CD4-positive, alpha-beta T cell (primary cell): ENCODE data around the gene ADGRG6. TPM values are rescaled to one million over a fixed set of nuclear protein-coding genes. Genes with fewer than 3 reads are reported as not detected.

Experiments used
- ATAC-seq: fragments of 200-7000 bp; cut with Tn5 transposase; one replicate; pipeline ENCODE4 v1.10.0; 2022; ENCODE audit warnings: mild to moderate bottlenecking; ENCODE audit not compliant: poor library complexity
- CTCF ChIA-PET: fragments of 350-600 bp; sonication (Branson Sonifier 250); formaldehyde crosslinking; loops from one replicate; lab custom pipeline; 2021; ENCODE audit warnings: antibody characterized with exemption, inconsistent platforms; lab: Charles Lee
- POLR2A ChIA-PET: fragments of 350-600 bp; sonication (Branson Sonifier 250); formaldehyde crosslinking; loops from one replicate; lab custom pipeline; 2021; ENCODE audit warnings: antibody characterized with exemption, inconsistent platforms; lab: Charles Lee
- DNase-seq, 14 experiments: peaks; one replicate each; pipeline ENCODE4 v3.0.0-alpha.2; 2013 to 2020; ENCODE audit warnings: mixed read lengths in 2 of 14
- H3K27ac ChIP-seq, 2 donors: one replicate each; pipeline versions ENCODE4 v1.5.1 to v1.7.0; 2013; ENCODE audit warnings: low read length in 2 of 2, low read depth in 1 of 2, mild to moderate bottlenecking in 1 of 2
- H3K27me3 ChIP-seq, 2 experiments: 1 replicate in 1 of 2; 2 replicates in 1 of 2; pipeline versions ENCODE4 v1.6.1 to v1.7.0; 2013; ENCODE audit warnings: low read length in 2 of 2, control low read depth in 1 of 2, mild to moderate bottlenecking in 1 of 2, moderate library complexity in 1 of 2; ENCODE audit not compliant: insufficient read depth in 2 of 2, control insufficient read depth in 1 of 2
- H3K36me3 ChIP-seq: one replicate; pipeline ENCODE4 v1.6.1; 2013; ENCODE audit warnings: low read length, control low read depth; ENCODE audit not compliant: insufficient read depth
- H3K4me1 ChIP-seq: one replicate; pipeline ENCODE4 v1.6.1; 2013; ENCODE audit warnings: low read length, control low read depth; ENCODE audit not compliant: insufficient read depth
- H3K4me3 ChIP-seq: one replicate; pipeline ENCODE4 v1.5.1; 2013; ENCODE audit warnings: mild to moderate bottlenecking, low read length, moderate library complexity
- H3K9me3 ChIP-seq, 2 experiments: 1 replicate in 1 of 2; 2 replicates in 1 of 2; pipeline versions ENCODE4 v1.6.1 to v1.7.0; 2013; ENCODE audit warnings: low read length in 2 of 2, mild to moderate bottlenecking in 2 of 2, control low read depth in 1 of 2, moderate library complexity in 1 of 2; ENCODE audit not compliant: control insufficient read depth in 1 of 2, insufficient read depth in 1 of 2
- H3K27ac Mint-ChIP-seq: one replicate; pipeline ENCODE4 v1.8.0; 2020; ENCODE audit warnings: mixed read lengths
- H3K27me3 Mint-ChIP-seq: one replicate; pipeline ENCODE4 v1.8.0; 2021; ENCODE audit warnings: mixed read lengths
- H3K36me3 Mint-ChIP-seq: one replicate; pipeline ENCODE4 v1.8.0; 2021; ENCODE audit warnings: low read depth, mixed read lengths
- H3K4me1 Mint-ChIP-seq: one replicate; pipeline ENCODE4 v1.8.0; 2021; ENCODE audit warnings: low read depth, mixed read lengths
- H3K4me3 Mint-ChIP-seq: one replicate; pipeline ENCODE4 v1.8.0; 2020; ENCODE audit warnings: mild to moderate bottlenecking, mixed read lengths
- H3K9me3 Mint-ChIP-seq: one replicate; pipeline ENCODE4 v1.8.0; 2020; ENCODE audit warnings: mixed read lengths
- CTCF ChIP-seq: fragments of 200-600 bp; IDR thresholded peaks from one replicate; pipeline ENCODE4 v1.8.0; 2022; ENCODE audit warnings: antibody characterized with exemption, mild to moderate bottlenecking
- intact Hi-C, 2 experiments: fragments of 100-400 bp; cut with DNase I in 1 of 2; cut with micrococcal nuclease in 1 of 2; formaldehyde crosslinking; loops; one replicate each; pipeline versions ENCODE4 v1.15.1 to v1.9.0; 2023 to 2025; cut with DNase I, micrococcal nuclease
- total RNA-seq, 174 experiments: library from RNA in 2 of 174; stranded (reverse) in 2 of 174; gene quantifications; one replicate each; pipeline ENCODE4 v1.2.3 and lab custom pipeline; 2021 to 2026

Gene ADGRG6
- total RNA-seq, 2 experiments from 2014 or later, result 0.31 to 0.63 TPM

GRCh38 chr6:142381181-142381580 is 79.4 kb downstream of the ADGRG6 start:
- Histone ChIP-seq H3K27me3 (no peaks in the 10 kb centered on the region), H3K36me3 (no peaks in the 10 kb centered on the region), H3K27ac (no peak overlapping the region), H3K9me3 (no peaks in the 10 kb centered on the region), H3K4me1 (no peaks in the 10 kb centered on the region), H3K4me3 (no peak overlapping the region)
- Mint-ChIP-seq H3K4me3 (no peak overlapping the region), H3K27me3 (no peaks in the 10 kb centered on the region), H3K9me3 (no peaks in the 10 kb centered on the region), H3K27ac (no peak overlapping the region), H3K4me1 (no peaks in the 10 kb centered on the region), H3K36me3 (no peaks in the 10 kb centered on the region)
- ATAC-seq (no peak), DNase-seq (no peak)
- no peak for TF ChIP-seq CTCF
- ChIA-PET POLR2A (no interaction called here), CTCF (interaction anchor here (0.8 kb wide), 1 partner anchor 174 kb away, joined by 3 read pairs; no protein-coding TSS in a partner anchor)
- intact Hi-C loops, result loop anchor here in 1 of 2 experiments (10.0 kb wide), 1 partner anchor 156 kb away; no protein-coding TSS in a partner anchor

- H3K9me3 ChIP-seq, result no peaks in the 10 kb centered on the region
- Mint-ChIP-seq H3K4me1 (no peaks in the 10 kb centered on the region), H3K36me3 (no peaks in the 10 kb centered on the region), H3K27me3 (no peaks in the 10 kb centered on the region), H3K27ac (no peak overlapping the region), H3K4me3 (no peak overlapping the region), H3K9me3 (no peaks in the 10 kb centered on the region)
- ChIA-PET CTCF (no interaction called here), POLR2A (no interaction called here)
- no peaks in the 10 kb centered on the region for H3K36me3 ChIP-seq
- DNase-seq (no peak), ATAC-seq (no peak)
- intact Hi-C loops, result loop anchor here in 1 of 2 experiments (10.0 kb wide), 1 partner anchor 157 kb away; no protein-coding TSS in a partner anchor
- no peaks in the 10 kb centered on the region for H3K27me3 ChIP-seq
- no peak overlapping the region for H3K27ac ChIP-seq
- H3K4me3 ChIP-seq, result no peak overlapping the region
- no peaks in the 10 kb centered on the region for H3K4me1 ChIP-seq
- TF ChIP-seq CTCF, result no peak
These were observed 80.1 kb downstream of the ADGRG6 start for GRCh38 chr6:142381845-142382378.

GRCh38 chr6:142384519-142385254 is 82.9 kb downstream of the ADGRG6 start:
- no peaks in the 10 kb centered on the region for H3K9me3 Mint-ChIP-seq
- no peak overlapping the region for H3K4me3 Mint-ChIP-seq
- no peak for DNase-seq
- no peak for ATAC-seq
- intact Hi-C loops, result loop anchor here (5.0 to 10.0 kb wide), 3 partner anchors 160 to 232 kb away; no protein-coding TSS in a partner anchor
- Histone ChIP-seq H3K9me3 (no peaks in the 10 kb centered on the region), H3K27me3 (no peaks in the 10 kb centered on the region), H3K4me3 (no peak overlapping the region), H3K27ac (no peak overlapping the region), H3K4me1 (no peaks in the 10 kb centered on the region), H3K36me3 (no peaks in the 10 kb centered on the region)
- CTCF ChIA-PET, result no interaction called here
- no peak overlapping the region for H3K27ac Mint-ChIP-seq
- POLR2A ChIA-PET, result interaction anchor here (1.2 kb wide), 1 partner anchor 11 kb away, joined by 3 read pairs; no protein-coding TSS in a partner anchor
- TF ChIP-seq CTCF, result no peak
- no peaks in the 10 kb centered on the region for H3K36me3 Mint-ChIP-seq
- H3K4me1 Mint-ChIP-seq, result peaks cover 5% of the 10 kb centered on the region
- H3K27me3 Mint-ChIP-seq, result no peaks in the 10 kb centered on the region
